ENCODE results near the gene MORN4.

Gene MORN4

GRCh38 chr10:97629289-97629688 is 4.0 kb downstream of the MORN4 start:
- H4K20me1 ChIP-seq (ENCODE audit: insufficient read depth, low read length): no peaks in the 10 kb centered on the region
- H3K4me1 ChIP-seq (ENCODE audit: insufficient read depth, low read length, severe bottlenecking): peaks cover 10% of the 10 kb centered on the region
- no peak overlapping the region for H3K4me2 ChIP-seq (ENCODE audit: low read length)
- no peaks in the 10 kb centered on the region for H3K36me3 ChIP-seq (ENCODE audit: insufficient read depth, low read length)
- no peaks in the 10 kb centered on the region for H3K79me2 ChIP-seq (ENCODE audit: insufficient read depth, low read length)
- no peaks in the 10 kb centered on the region for H3F3A ChIP-seq (ENCODE audit: insufficient read depth, low read length)
- H3K27me3 ChIP-seq (ENCODE audit: insufficient read depth, low read length): no peaks in the 10 kb centered on the region
- H3K9ac ChIP-seq (ENCODE audit: low read length): no peak overlapping the region
- no peaks in the 10 kb centered on the region for H3K9me2 ChIP-seq (ENCODE audit: low read depth, low read length)
- no peak overlapping the region for H3K4me3 ChIP-seq (ENCODE audit: low read depth, low read length, poor library complexity, severe bottlenecking)
- no peak overlapping the region for H3K27ac ChIP-seq (ENCODE audit: low read depth, low read length, poor library complexity, severe bottlenecking)
- TF ChIP-seq EZH2 (IDR thresholded peaks at IDR 0.05; ENCODE audit: borderline replicate concordance, low read length) (no peak), CTCF (IDR thresholded peaks at IDR 0.05; ENCODE audit: low read length) (no peak)
- no peaks in the 10 kb centered on the region for H3K9me3 ChIP-seq (ENCODE audit: low read length)
- H2AFZ ChIP-seq (ENCODE audit: low read length): no peak overlapping the region

GRCh38 chr10:97628228-97628627 is 5.1 kb downstream of the MORN4 start:
- H3F3A ChIP-seq (ENCODE audit: insufficient read depth, low read length): no peaks in the 10 kb centered on the region
- no peak overlapping the region for H3K4me2 ChIP-seq (ENCODE audit: low read length)
- no peaks in the 10 kb centered on the region for H3K36me3 ChIP-seq (ENCODE audit: insufficient read depth, low read length)
- H3K79me2 ChIP-seq (ENCODE audit: insufficient read depth, low read length): no peaks in the 10 kb centered on the region
- H3K27ac ChIP-seq (ENCODE audit: low read depth, low read length, poor library complexity, severe bottlenecking): no peak overlapping the region
- no peaks in the 10 kb centered on the region for H3K9me2 ChIP-seq (ENCODE audit: low read depth, low read length)
- H3K9ac ChIP-seq (ENCODE audit: low read length): no peak overlapping the region
- no peak overlapping the region for H2AFZ ChIP-seq (ENCODE audit: low read length)
- no peaks in the 10 kb centered on the region for H3K27me3 ChIP-seq (ENCODE audit: insufficient read depth, low read length)
- no peak overlapping the region for H3K4me3 ChIP-seq (ENCODE audit: low read depth, low read length, poor library complexity, severe bottlenecking)
- H3K9me3 ChIP-seq (ENCODE audit: low read length): no peaks in the 10 kb centered on the region
- TF ChIP-seq EZH2 (IDR thresholded peaks at IDR 0.05; ENCODE audit: borderline replicate concordance, low read length): no peak
- TF ChIP-seq CTCF (IDR thresholded peaks at IDR 0.05; ENCODE audit: low read length): no peak
- no peaks in the 10 kb centered on the region for H4K20me1 ChIP-seq (ENCODE audit: insufficient read depth, low read length)
- peaks cover 6% of the 10 kb centered on the region for H3K4me1 ChIP-seq (ENCODE audit: insufficient read depth, low read length, severe bottlenecking)

GRCh38 chr10:97627731-97628130 is 5.6 kb downstream of the MORN4 start:
- Histone ChIP-seq H3K4me3 (ENCODE audit: low read depth, low read length, poor library complexity, severe bottlenecking) (no peak overlapping the region), H3K27ac (ENCODE audit: low read depth, low read length, poor library complexity, severe bottlenecking) (no peak overlapping the region), H3K4me2 (ENCODE audit: low read length) (no peak overlapping the region), H3K9ac (ENCODE audit: low read length) (no peak overlapping the region), H4K20me1 (ENCODE audit: insufficient read depth, low read length) (no peaks in the 10 kb centered on the region), H3K9me2 (ENCODE audit: low read depth, low read length) (no peaks in the 10 kb centered on the region), H2AFZ (ENCODE audit: low read length) (no peak overlapping the region), H3K27me3 (ENCODE audit: insufficient read depth, low read length) (no peaks in the 10 kb centered on the region), H3K4me1 (ENCODE audit: insufficient read depth, low read length, severe bottlenecking) (peaks cover 2% of the 10 kb centered on the region), H3K79me2 (ENCODE audit: insufficient read depth, low read length) (no peaks in the 10 kb centered on the region), H3K9me3 (ENCODE audit: low read length) (no peaks in the 10 kb centered on the region), H3K36me3 (ENCODE audit: insufficient read depth, low read length) (no peaks in the 10 kb centered on the region), H3F3A (ENCODE audit: insufficient read depth, low read length) (no peaks in the 10 kb centered on the region)
- TF ChIP-seq CTCF (IDR thresholded peaks at IDR 0.05; ENCODE audit: low read length) (no peak), EZH2 (IDR thresholded peaks at IDR 0.05; ENCODE audit: borderline replicate concordance, low read length) (no peak)
